Amygdala (tissue), 56 donors: Measurements from ENCODE around the gene MED16.

Experiments used
- DNase-seq, 56 donors: peaks; one replicate each; lab custom pipeline; 2025; lab: John Stamatoyannopoulos, UW

MED16 gene

DNA sequence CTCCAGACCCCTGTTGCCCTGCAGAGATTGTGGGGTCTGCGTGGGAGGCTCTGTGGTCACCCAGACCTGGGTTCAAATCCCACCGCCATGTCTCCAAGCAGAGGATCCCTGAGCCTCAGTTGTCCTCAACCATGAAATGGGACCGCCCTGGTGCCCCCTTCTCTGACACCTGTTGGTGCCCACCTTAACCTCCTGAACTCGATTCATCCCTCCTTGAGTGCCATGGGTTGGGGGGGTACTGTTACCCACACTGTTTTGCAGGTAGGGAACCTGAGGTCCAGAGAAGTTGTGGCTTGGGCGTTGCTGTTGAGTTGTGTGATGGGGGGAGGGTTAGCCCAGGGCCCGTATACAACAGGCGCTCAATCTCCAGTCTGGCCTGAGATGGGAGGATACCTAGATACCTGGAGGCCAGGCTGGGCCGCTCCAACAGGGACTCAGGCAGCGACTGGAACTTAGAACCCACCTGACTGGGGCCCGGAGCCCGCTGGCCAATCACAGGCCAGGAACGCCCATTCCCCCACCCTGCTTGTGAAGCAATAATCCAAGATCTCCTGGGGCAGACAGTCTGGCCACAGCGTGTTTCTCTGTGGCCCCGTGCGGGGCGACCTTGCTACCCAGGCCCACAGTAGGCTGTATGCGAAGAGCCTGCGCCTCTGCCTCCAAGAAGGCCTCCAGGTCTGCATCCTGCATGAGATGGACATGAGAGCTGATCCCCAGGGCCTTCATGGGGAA lies 35.6 kb upstream of the MED16 start:
- DNase-seq: no peak

DNA sequence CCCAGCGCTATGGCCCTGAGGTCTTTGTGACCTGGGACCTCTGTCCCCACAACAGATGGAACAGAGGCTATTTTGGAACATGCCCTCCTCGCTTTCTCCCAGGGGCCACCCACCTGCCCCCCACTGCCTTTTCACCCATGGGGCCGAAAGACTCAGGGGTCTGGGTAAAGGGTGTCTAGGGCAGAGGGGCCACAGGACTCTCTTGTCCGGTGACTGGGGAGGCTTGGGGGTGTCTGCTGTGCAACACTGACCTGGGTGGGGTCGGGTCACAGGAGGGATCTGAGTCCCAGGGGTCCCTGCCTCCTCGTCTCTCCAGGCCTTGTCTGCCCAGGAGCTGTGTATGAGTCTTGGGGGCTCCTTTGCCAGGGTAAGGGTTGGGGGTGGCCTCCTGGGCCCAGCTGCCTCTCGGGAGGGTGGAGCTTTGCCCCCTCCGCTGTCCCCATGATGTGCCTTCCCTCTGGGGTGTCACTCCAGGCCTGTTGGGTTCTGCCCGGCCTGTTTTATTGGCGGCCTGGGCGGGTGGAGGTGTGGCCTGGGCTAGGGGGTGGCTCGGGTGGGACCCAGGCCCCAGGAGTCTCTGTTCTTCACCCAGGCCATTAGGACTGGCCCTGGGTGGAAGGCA lies 34.9 kb upstream of the MED16 start:
- DNase-seq: no peak

DNA sequence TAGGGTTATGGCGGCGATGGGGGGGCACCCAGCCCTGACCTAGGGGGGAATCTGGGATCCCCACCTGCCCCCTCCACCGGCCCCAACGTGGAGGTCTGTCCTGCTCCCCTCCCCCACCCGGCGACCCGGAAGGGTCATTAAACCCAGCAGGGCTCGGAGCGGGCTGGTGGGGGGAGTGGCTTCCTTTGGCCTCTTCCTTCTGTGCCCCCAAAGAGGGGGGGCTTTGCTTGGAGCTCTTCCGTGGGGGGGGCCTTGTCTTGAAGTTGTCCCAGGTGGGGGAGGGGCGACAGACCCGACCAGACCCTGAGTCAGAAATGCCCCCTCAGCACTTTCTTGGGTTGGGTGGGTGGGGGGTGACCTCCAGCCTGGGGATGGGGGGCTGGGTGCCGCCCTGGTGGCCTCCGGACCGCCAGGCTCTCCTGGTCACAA lies 34.4 kb upstream of the MED16 start:
- DNase-seq: no peak

DNA sequence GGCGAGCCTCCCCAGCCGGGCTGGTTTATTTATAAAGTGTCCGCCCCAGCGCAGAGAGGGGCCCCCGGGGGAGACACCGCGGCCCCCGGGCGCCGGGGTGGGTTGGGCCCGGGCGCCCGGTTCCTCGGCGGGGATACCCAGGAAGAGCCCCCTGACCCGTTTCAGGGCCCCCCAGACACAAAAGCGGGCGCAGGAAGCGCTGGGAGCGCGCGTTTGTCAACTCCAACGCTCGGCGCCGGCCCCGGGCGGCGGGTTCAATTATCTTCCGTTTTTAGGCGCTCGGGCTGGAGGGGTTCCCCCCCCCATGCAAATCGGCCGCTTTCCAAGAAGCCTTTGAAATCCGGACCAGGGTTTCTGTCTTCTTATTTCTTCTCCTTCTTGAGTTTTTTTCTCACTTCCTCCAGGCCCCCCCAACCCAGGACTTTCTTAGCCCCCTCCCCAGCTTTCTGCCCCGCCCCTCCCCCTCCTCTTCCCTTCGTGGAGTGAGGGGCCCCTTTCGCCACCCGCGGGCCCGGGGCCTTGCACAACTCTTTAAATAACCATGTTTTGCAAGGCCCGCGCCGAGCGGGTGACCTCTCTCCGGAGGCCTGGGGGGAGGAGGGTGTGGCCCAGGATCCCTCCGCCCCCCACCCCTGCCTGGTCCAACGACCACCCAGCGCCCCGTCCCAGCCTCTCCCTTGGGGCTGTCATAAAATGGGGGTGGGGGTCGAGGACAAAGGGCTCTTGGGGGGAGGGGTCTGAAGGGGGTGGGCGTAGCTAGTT lies 33.8 kb upstream of the MED16 start:
- DNase-seq: peak in 7 of 56 donors; percentile 23 to 48 (median 33)

DNA sequence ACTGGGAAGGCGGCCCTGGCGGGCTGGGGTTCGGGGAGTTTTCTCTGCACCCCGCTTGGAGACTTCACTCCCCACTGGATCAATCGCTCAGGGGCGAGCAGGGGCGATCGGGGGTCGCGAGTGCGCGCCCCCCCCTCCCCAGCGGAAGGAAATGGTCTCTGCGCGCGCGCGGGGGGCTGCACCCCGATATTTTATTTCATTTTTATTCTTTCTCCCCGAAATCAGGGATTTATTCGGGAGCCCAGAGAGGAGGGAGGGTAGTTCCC lies 33.3 kb upstream of the MED16 start:
- DNase-seq: no peak

DNA sequence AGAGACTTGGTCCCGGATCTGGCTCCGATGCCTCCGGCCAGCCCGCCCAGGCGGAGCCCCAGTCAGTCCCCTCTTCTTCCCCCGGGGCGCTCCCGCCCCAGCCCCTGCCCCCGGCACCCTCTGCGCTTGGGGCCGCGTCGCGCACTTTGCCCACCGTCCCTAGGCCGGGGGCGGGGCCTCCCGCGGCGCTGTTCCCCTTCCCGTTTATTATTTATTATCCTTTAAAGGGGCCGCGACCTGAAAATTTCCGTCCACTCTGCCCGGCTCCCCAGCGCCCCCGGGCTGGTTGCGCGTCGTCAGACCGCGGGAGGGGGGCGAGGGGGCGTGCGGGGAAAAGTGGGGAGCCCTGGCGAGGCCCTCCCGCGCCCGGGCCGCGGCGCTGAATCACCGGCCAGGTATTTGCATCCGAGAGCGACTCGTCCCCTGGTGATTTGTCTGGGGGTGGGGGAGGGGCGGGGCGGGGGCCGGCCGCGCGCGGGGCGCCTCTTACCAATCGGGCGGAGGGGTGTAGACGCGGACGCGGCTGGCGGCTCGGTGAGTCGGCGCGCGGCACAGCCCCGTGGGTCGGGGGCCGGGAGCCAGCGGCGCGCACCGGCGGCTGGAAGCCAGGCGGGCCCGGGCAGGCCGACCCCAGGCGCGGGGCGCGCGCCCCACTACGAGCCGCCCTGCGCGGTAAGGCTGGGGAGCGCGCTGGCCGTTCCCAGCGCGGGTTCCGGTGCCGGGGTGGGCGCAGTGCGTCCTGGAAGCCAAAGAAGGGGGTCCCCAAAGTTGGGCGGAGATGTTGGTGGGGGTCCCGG lies 32.7 kb upstream of the MED16 start, which contains the start of gene ARID3A:
Gene ARID3A (plus strand): TSS at position 510 of the 797 bp plus-strand sequence. CDS start 3,494 bp downstream, outside the sequence.
- DNase-seq: peak in 50 of 56 donors; percentile 21 to 84 (median 68)

DNA sequence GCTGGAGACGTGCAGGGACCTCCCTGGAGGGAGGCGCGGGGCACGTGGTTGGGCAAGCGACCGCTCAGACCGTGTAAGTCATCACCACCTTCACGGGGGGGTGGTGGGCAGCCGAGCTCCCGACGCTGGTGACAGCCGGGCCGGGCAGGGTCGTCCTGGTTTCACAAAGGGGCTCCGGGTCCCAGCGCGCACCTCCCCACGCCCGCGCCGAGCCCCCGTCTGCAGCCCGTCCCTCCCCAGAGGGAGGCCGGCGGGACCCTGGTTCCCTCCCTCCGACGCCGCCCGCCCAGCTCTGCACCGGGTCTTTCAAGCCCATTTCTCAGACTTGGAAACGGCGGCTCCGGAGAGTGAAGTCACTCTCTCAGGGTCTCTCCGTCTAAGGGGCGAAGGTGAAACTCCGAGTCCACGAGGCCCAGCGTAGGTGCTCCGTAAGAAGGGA lies 32.1 kb upstream of the MED16 start:
- DNase-seq: peak in 17 of 56 donors; percentile 30 to 84 (median 73)

DNA sequence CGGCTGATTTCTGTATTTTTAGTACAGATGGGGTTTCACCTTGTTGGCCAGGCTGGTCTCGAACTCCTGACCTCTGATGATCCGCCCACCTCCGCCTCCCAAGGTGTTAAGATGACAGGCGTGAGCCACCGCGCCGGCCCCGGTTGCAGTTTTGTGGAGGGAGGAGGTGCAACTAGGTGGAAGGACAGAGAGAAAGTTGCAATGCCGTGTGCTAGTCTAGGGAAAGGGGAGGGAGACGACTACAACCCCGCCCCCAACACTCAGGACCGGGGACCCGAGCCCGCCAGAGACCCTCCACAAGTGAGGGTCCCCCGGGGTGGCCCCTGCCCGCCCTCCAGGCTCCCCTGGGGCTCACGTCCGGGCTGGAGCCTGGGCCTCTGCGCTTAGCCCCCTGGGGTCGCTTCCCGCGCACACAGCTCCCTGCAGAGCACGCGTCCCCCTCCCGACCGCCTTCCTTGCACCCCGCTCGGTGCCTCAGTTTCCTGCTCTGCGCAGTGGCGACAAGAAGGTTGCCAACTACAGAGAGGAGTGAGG lies 31.6 kb upstream of the MED16 start:
- no peak for DNase-seq

DNA sequence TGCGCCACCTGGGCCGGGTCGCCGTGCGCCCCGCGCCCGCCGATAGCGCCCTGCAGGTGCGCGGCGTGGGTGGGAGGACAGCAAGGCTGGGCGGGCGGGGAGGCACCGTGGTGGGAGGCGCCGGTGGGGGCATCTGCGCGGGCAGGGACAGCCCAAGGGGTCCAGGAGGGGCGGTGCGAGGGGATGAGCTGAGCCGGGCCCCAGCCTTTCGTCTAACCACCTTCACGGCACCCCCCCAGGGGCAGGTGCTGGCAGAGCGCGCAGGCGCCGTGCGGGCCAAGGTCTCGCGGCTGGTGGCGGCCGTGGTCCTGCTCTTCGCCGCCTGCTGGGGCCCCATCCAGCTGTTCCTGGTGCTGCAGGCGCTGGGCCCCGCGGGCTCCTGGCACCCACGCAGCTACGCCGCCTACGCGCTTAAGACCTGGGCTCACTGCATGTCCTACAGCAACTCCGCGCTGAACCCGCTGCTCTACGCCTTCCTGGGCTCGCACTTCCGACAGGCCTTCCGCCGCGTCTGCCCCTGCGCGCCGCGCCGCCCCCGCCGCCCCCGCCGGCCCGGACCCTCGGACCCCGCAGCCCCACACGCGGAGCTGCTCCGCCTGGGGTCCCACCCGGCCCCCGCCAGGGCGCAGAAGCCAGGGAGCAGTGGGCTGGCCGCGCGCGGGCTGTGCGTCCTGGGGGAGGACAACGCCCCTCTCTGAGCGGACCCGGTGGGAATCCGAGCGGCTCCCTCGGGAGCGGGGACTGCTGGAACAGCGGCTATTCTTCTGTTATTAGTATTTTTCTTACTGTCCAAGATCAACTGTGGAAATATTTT lies 27.3 kb upstream of the MED16 start:
- no peak for DNase-seq

DNA sequence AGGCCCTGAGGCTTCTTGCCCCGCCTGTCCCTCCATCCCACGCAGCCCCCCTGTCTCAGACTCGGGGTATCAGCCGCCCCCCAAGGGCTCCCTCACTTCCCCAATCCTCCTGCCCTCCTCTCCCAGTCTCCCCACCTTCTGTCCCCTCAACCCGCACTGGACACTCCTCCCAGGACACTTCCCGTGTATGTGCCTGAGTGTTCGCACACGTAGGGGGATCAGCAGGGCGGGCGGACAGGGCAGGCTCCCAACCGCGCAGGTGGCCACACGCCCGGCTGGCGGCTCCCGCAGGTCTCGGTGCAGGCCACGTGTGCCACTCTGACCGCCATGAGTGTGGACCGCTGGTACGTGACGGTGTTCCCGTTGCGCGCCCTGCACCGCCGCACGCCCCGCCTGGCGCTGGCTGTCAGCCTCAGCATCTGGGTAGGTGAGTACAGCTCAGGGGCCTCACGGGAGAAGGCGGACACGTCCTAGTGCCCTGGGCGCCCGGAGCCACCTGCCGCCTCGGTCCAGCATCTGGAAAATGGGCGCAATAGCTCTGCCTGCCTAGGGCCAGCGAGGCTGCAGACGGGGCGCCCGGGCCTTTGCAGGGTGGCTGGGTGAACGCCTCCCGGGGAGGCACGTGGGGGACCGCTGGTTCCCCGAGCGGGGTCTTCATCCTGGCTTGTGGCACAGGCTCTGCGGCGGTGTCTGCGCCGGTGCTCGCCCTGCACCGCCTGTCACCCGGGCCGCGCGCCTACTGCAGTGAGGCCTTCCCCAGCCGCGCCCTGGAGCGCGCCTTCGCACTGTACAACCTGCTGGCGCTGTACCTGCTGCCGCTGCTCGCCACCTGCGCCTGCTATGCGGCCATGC lies 26.4 kb upstream of the MED16 start:
- DNase-seq: no peak

DNA sequence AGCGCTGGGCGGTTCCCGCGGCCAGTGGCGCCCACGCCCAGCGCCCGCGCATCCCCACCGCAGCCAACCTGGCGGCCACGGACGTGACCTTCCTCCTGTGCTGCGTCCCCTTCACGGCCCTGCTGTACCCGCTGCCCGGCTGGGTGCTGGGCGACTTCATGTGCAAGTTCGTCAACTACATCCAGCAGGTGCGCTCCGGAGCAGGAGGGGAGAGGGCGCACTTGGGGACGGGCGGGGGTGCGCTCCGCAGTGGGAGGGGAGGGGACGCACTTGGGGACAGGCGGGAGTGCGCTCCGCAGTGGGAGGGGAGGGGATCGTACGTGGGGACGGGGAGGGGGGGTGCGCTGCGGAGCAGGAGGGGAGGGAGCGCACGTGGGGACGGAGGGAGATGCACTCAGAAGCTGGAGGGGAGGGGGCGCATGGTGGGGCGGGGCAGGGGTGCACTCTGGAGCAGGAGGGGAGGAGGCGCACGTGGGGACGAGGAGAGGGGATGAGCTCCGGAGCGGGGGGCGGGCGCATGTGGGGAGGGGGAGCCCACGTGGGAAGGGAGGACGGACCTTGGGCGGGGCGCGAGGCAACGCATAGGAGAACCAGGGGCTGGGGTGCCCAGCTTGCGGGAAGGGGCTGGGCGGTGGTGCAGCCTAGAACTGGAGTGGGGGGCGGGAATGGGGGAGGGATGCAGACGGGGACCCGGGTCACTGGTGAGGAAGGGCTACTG lies 25.7 kb upstream of the MED16 start:
- DNase-seq: no peak

DNA sequence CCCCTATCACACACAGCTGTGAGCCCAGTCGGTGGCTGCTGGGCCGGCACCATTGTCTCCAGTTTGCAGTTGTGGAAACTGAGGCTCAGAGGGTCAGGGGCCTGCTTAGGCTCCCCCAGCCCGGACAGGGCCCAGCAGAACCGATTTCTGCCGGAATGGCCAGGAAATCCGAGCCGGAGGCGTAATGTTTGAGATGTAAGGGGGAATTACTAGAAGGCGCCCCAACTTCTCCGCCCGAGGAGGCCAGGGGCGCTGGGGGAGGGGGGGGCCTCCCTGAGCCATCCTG lies 25.1 kb upstream of the MED16 start:
- no peak for DNase-seq

DNA sequence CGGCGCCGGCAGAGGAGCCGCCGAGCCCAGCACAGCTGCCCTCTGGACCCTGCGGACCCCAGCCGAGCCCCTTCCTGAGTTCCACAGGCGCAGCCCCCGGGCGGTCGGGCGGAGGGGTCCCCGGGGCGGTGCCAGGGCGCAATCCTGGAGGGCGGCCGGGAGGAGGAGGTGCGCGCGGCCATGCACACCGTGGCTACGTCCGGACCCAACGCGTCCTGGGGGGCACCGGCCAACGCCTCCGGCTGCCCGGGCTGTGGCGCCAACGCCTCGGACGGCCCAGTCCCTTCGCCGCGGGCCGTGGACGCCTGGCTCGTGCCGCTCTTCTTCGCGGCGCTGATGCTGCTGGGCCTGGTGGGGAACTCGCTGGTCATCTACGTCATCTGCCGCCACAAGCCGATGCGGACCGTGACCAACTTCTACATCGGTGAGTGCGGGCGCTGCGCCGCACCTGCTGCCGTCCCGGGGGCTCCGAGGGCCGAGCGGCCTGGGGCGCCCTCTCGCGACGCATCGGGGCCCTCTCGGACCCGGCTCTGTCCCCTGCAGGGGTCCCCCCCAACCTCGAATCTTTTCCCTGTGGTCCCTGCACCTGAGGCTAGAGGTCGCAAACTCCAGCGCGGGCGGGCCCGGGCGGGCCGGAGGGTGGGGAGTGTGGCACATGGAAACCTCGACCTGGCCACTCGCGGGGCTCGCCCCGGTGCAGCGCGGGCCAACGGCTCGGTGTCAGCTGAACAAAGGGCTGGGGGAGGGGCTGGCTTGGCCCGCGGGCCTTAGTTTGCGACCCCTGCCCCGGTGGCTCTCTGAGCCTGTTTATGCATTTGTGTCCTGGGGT lies 24.6 kb upstream of the MED16 start, which contains the start of gene KISS1R:
Gene KISS1R (plus strand): TSS at position 11 of the 829 bp plus-strand sequence. CDS start 170 bp downstream, at position 181.
- no peak for DNase-seq

DNA sequence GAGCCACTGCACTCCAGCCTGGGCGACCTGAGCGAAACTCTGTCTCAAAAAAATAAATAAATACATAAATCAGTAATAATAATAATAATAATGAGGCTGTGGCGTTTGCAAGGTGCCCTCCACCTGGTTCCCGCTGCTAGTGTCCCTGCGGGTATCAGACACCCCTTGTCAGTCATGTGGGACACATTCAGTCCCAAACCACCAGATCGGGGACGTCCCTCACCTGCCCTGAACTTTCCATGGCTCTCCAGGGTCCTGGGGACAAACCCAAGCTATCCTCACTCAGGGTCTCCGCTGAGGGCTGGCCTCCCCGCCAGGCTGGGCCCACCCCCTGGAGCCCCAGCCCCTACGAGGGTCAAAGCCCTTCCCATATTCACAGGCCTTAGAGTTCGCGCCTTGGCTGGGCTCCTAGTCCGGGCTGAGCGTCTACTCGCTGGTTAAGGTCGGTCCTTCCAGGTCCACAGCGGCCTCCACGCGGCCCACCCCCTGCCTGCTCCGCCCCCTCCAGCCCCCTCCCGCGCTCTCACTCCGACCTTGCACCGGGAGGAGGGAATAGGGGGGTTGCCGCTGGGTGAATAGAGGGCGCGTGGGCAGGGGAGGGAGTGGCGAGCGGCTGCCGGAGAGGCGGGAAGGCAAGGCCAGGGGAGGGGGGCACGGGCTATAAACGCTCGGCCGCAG lies 23.8 kb upstream of the MED16 start:
- no peak for DNase-seq

DNA sequence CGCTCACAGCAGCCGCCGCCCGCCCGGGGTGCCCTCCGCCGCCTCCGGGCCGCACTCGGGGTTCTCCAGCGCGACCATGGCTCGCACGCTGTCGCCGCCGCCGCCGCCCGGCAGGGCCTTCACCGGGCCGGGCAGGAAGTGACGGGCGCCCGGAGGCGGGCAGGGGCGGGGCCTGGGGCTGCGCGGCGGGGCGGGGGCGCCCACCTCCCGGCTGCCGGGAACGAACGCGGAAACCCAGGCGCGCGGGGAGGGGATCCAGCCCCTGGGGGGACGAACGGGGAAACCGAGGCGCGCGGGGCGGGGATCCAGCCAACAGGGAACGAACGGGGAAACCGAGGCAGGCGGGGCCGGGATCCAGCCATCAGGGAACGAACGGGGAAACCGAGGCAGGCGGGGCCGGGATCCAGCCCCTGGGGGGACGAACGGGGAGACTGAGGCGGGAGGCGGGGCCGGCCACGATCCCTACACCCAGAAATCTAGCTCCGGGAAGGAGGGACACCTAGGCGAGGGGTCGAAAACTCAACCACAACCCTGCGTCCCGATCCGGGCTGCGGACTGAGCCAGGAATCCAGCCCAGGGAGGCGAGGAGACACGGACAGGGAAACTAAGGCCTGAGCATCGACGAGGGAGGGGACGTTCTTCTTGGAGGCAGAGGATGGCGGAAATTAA lies 20.2 kb upstream of the MED16 start, which contains the start of gene R3HDM4:
Gene R3HDM4 (minus strand): TSS at position 140 of the 669 bp plus-strand sequence. CDS start 62 bp downstream, at position 78.
- peak in 47 of 56 donors; percentile 7 to 87 (median 54) for DNase-seq
